GM12878 (cell line): ENCODE measurements around the gene ATP8B1. TPM values are rescaled to one million over a fixed set of nuclear protein-coding genes. Genes with fewer than 3 reads are reported as not detected.
A peak's percentile ranks its signal among the peaks of the same experiment; 100 is the strongest.

Experiments used
- ATAC-seq: fragments of 200-7000 bp; cut with Tn5 transposase; 3 replicates; pipeline ENCODE4 v1.9.1; 2020; ENCODE audit warnings: mild to moderate bottlenecking, moderate library complexity
- BruUV-seq: library from RNA; stranded (reverse); fragments of 400-500 nt; replicated peaks from 2 replicates; lab custom pipeline; 2021; lab: Mats Ljungman, UMichigan
- CTCF ChIA-PET: fragments of 300-600 bp; sonication (Branson Sonifier 250); formaldehyde crosslinking; extraction: SDS; loops from one replicate; lab custom pipeline; 2021; ENCODE audit warnings: inconsistent platforms; lab: Yijun Ruan, JAX
- POLR2A ChIA-PET: fragments of 350-600 bp; formaldehyde crosslinking; extraction: SDS; loops from one replicate; lab custom pipeline; 2021; ENCODE audit warnings: inconsistent platforms; lab: Charles Lee
- RAD21 ChIA-PET: fragments of 300-600 bp; sonication (Branson Sonifier 250); formaldehyde crosslinking; loops from one replicate; lab custom pipeline; 2023; ENCODE audit warnings: antibody characterized with exemption; ENCODE audit not compliant: unreplicated experiment; lab: Charles Lee
- SMC1A ChIA-PET: fragments of 300-600 bp; sonication (Branson Sonifier 250); formaldehyde crosslinking; loops from one replicate; lab custom pipeline; 2023; ENCODE audit not compliant: unreplicated experiment, uncharacterized antibody; lab: Charles Lee
- DNase-seq: peaks from one replicate; pipeline ENCODE4 v3.0.0-alpha.2; 2011; ENCODE audit warnings: low read depth, low spot score
- FAIRE-seq: peaks from 3 replicates; lab custom pipeline; 2011; peaks lifted over from hg19 to GRCh38; lab: Jason Lieb, UNC
- H2AFZ ChIP-seq: 2 replicates; pipeline ENCODE4 v1.6.0; 2011; ENCODE audit warnings: low read depth, low read length, control low read depth; ENCODE audit not compliant: control insufficient read depth
- H3K27ac ChIP-seq: 2 replicates; pipeline ENCODE4 v1.5.1; 2011; ENCODE audit warnings: control low read depth; ENCODE audit not compliant: control insufficient read depth, insufficient read depth
- H3K27me3 ChIP-seq, 2 experiments: replicated peaks in 1 of 2; 2 replicates each; pipeline versions ENCODE4 v1.6.0 to v1.6.1; 2011; ENCODE audit warnings: low read length in 1 of 2; ENCODE audit not compliant: control insufficient read depth in 2 of 2, insufficient read depth in 2 of 2
- H3K36me3 ChIP-seq, 2 experiments: 2 replicates each; pipeline ENCODE4 v1.5.1; 2011; ENCODE audit warnings: low read length in 1 of 2; ENCODE audit not compliant: control insufficient read depth in 2 of 2, insufficient read depth in 2 of 2
- H3K4me1 ChIP-seq: 2 replicates; pipeline ENCODE4 v1.6.1; 2011; ENCODE audit warnings: mild to moderate bottlenecking, low read length, moderate library complexity, mixed read lengths; ENCODE audit not compliant: control insufficient read depth, insufficient read depth
- H3K4me2 ChIP-seq: 2 replicates; pipeline ENCODE4 v1.6.0; 2011; ENCODE audit warnings: control low read depth; ENCODE audit not compliant: control insufficient read depth, insufficient read depth
- H3K4me3 ChIP-seq: fragments of 200-600 bp; sonication (generic); 2 replicates; pipeline ENCODE4 v1.5.1; 2016
- H3K79me2 ChIP-seq: 2 replicates; pipeline ENCODE4 v1.6.0; 2011; ENCODE audit warnings: low read length; ENCODE audit not compliant: control insufficient read depth, insufficient read depth
- H3K9ac ChIP-seq: 2 replicates; pipeline ENCODE4 v1.8.0; 2011; ENCODE audit warnings: low read length, control low read depth, mixed read lengths; ENCODE audit not compliant: control insufficient read depth, insufficient read depth
- H3K9me3 ChIP-seq: replicated peaks from 3 replicates; pipeline ENCODE4 v1.5.1; 2011; ENCODE audit warnings: mild to moderate bottlenecking, low read length; ENCODE audit not compliant: control insufficient read depth, insufficient read depth
- H4K20me1 ChIP-seq: 2 replicates; pipeline ENCODE4 v1.6.0; 2011; ENCODE audit not compliant: control insufficient read depth, insufficient read depth
- ASH2L ChIP-seq: fragments of 300-600, 200-600 bp; sonication (generic); IDR thresholded peaks from 2 replicates; pipeline ENCODE4 v1.6.1; 2017; ENCODE audit warnings: low read depth, mild to moderate bottlenecking, borderline replicate concordance
- ATF7 ChIP-seq: fragments of 450-650 bp; IDR thresholded peaks from 2 replicates; pipeline ENCODE4 v1.6.1; 2016; ENCODE audit warnings: low read depth, mild to moderate bottlenecking
- CREB1 ChIP-seq: IDR thresholded peaks from 2 replicates; pipeline ENCODE4 v1.6.1; 2012; ENCODE audit warnings: low read depth, mild to moderate bottlenecking, inconsistent platforms
- EGR1 ChIP-seq, 2 experiments: IDR thresholded peaks; 1 replicate in 1 of 2; 2 replicates in 1 of 2; pipeline ENCODE4 v1.6.1; 2011 to 2012; ENCODE audit warnings: low read depth in 2 of 2, low read length in 2 of 2, borderline replicate concordance in 1 of 2, mild to moderate bottlenecking in 1 of 2, moderate library complexity in 1 of 2
- ESRRA ChIP-seq: IDR thresholded peaks from 2 replicates; pipeline ENCODE4 v1.6.1; 2012; ENCODE audit warnings: mild to moderate bottlenecking, low read length, improper control_type of control experiment
- EZH2 ChIP-seq: IDR thresholded peaks from 2 replicates; pipeline ENCODE4 v1.6.1; 2012; ENCODE audit warnings: low read depth, mild to moderate bottlenecking, control low read depth, inconsistent platforms, low read length, borderline replicate concordance; ENCODE audit not compliant: control insufficient read depth
- GABPA ChIP-seq: IDR thresholded peaks from 2 replicates; pipeline ENCODE4 v1.6.1; 2014; ENCODE audit warnings: antibody characterized with exemption, low read depth, mild to moderate bottlenecking, inconsistent platforms
- HCFC1 ChIP-seq: fragments of 150-350 bp; IDR thresholded peaks from 2 replicates; pipeline ENCODE4 v1.6.1; 2014; ENCODE audit warnings: low read length
- IKZF1 ChIP-seq: fragments of 450-650 bp; conservative IDR thresholded peaks from 2 replicates; pipeline ENCODE4 v1.6.1; 2017; ENCODE audit warnings: antibody characterized with exemption, mild to moderate bottlenecking
- JUNB ChIP-seq: IDR thresholded peaks from 2 replicates; pipeline ENCODE4 v1.6.1; 2016; ENCODE audit warnings: antibody characterized with exemption, mild to moderate bottlenecking
- KAT2A ChIP-seq: conservative IDR thresholded peaks from 2 replicates; pipeline ENCODE4 v1.6.1; 2011; ENCODE audit warnings: low read depth, low read length; ENCODE audit not compliant: control insufficient read depth
- KLF5 ChIP-seq: fragments of 450-650 bp; IDR thresholded peaks from 2 replicates; pipeline ENCODE4 v1.6.1; 2014; ENCODE audit warnings: mild to moderate bottlenecking; ENCODE audit not compliant: partially characterized antibody
- MEF2A ChIP-seq: IDR thresholded peaks from 2 replicates; pipeline ENCODE4 v1.6.1; 2011; ENCODE audit warnings: low read depth, mild to moderate bottlenecking, low read length, moderate library complexity; ENCODE audit not compliant: insufficient read depth
- MTA2 ChIP-seq: fragments of 450-650 bp; IDR thresholded peaks from 2 replicates; pipeline ENCODE4 v1.6.1; 2016; ENCODE audit warnings: low read depth, mild to moderate bottlenecking, moderate library complexity
- MTA3 ChIP-seq: IDR thresholded peaks from 2 replicates; pipeline ENCODE4 v1.6.1; 2012; ENCODE audit warnings: low read length, inconsistent platforms, borderline replicate concordance
- NFIC ChIP-seq: IDR thresholded peaks from 2 replicates; pipeline ENCODE4 v1.6.1; 2012; ENCODE audit warnings: low read depth, mild to moderate bottlenecking, inconsistent platforms, low read length, moderate library complexity
- POLR2AphosphoS5 ChIP-seq: IDR thresholded peaks from 2 replicates; pipeline ENCODE4 v1.6.1; 2011; ENCODE audit warnings: mild to moderate bottlenecking, low read length, inconsistent platforms
- RUNX3 ChIP-seq: IDR thresholded peaks from 2 replicates; pipeline ENCODE4 v1.6.1; 2012; ENCODE audit warnings: low read length, inconsistent platforms
- SMAD1 ChIP-seq: fragments of 450-650 bp; IDR thresholded peaks from 2 replicates; pipeline ENCODE4 v1.6.1; 2018; ENCODE audit warnings: mild to moderate bottlenecking, low read depth; ENCODE audit not compliant: partially characterized antibody
- SMARCA5 ChIP-seq: fragments of 450-650 bp; IDR thresholded peaks from 2 replicates; pipeline ENCODE4 v1.6.1; 2017; ENCODE audit warnings: mild to moderate bottlenecking
- SMC3 ChIP-seq: IDR thresholded peaks from 2 replicates; pipeline ENCODE4 v1.6.1; 2011; ENCODE audit warnings: low read length, improper control_type of control experiment, borderline replicate concordance
- SPI1 ChIP-seq: IDR thresholded peaks from 2 replicates; pipeline ENCODE4 v1.6.1; 2011; ENCODE audit warnings: low read depth, mild to moderate bottlenecking, low read length, moderate library complexity, borderline replicate concordance; ENCODE audit not compliant: insufficient read depth
- TCF7 ChIP-seq: IDR thresholded peaks from 2 replicates; pipeline ENCODE4 v1.6.1; 2014; ENCODE audit warnings: antibody characterized with exemption, borderline replicate concordance
- ZNF217 ChIP-seq: fragments of 450-650 bp; IDR thresholded peaks from 2 replicates; pipeline ENCODE4 v1.6.1; 2017; ENCODE audit warnings: antibody characterized with exemption, mild to moderate bottlenecking
- WGBS: methylation state at CpG from one replicate; pipeline ENCODE4 v1.1.6; 2016; ENCODE audit warnings: low lambda C conversion rate; ENCODE audit not compliant: insufficient replicate concordance, insufficient coverage; ENCODE audit errors: missing lambda C conversion rate; 5-methylcytosine and 5-hydroxymethylcytosine counted together
- in situ Hi-C: fragments of 300-500 bp; cut with MboI; formaldehyde crosslinking; loops from 9 replicates; pipeline ENCODE4 v1.14.3; 2018; ENCODE audit warnings: mixed read lengths
- intact Hi-C: fragments of 100-400 bp; cut with micrococcal nuclease; formaldehyde crosslinking; loops from one replicate; pipeline ENCODE4 v1.14.2; 2022; ENCODE audit not compliant: unreplicated experiment
- polyA plus RNA-seq, 11 experiments: library from polyadenylated mRNA; depleted of rRNA in 4 of 11; unstranded in 6 of 11; stranded (reverse) in 5 of 11; fragments of >200 nt; fragmentation: Nextera tagmentation in 4 of 11; fragmentation: Illumina TruSeq in 1 of 11; extraction: Ambion mirVana in 4 of 11; extraction: Trizol in 1 of 11; gene quantifications; 1 replicate in 1 of 11; 2 replicates in 10 of 11; pipeline versions ENCODE4 v1.2.1 to v1.2.3, GENCODE V29; 2011 to 2016; ENCODE audit warnings: inconsistent platforms in 2 of 11, missing spikeins in 2 of 11, low read depth in 1 of 11
- total RNA-seq, 4 experiments: library from RNA; depleted of rRNA in 3 of 4; stranded (reverse); fragments of >200 nt in 3 of 4; fragmentation: Illumina TruSeq in 1 of 4; extraction: Trizol in 1 of 4; gene quantifications; 2 replicates each; pipeline versions ENCODE4 v1.2.1 to v1.2.3, GENCODE V29; 2013 to 2021
- TF ChIP-seq, protein P1 (sequence below): IDR thresholded peaks from 2 replicates; pipeline ENCODE4 v1.6.1; 2012; ENCODE audit warnings: low read depth, low read length, improper control_type of control experiment
- TF ChIP-seq, protein P2 (sequence below): IDR thresholded peaks from 2 replicates; pipeline ENCODE4 v1.6.1; 2012; ENCODE audit warnings: low read depth, low read length, improper control_type of control experiment

ATP8B1 gene
- total and polyA plus RNA-seq, 10 of the 15 experiments (the other 5 are each of a cell fraction or from before 2014, with no cell fraction given), result 0.03 to 0.37 (median 0.11) TPM

DNA sequence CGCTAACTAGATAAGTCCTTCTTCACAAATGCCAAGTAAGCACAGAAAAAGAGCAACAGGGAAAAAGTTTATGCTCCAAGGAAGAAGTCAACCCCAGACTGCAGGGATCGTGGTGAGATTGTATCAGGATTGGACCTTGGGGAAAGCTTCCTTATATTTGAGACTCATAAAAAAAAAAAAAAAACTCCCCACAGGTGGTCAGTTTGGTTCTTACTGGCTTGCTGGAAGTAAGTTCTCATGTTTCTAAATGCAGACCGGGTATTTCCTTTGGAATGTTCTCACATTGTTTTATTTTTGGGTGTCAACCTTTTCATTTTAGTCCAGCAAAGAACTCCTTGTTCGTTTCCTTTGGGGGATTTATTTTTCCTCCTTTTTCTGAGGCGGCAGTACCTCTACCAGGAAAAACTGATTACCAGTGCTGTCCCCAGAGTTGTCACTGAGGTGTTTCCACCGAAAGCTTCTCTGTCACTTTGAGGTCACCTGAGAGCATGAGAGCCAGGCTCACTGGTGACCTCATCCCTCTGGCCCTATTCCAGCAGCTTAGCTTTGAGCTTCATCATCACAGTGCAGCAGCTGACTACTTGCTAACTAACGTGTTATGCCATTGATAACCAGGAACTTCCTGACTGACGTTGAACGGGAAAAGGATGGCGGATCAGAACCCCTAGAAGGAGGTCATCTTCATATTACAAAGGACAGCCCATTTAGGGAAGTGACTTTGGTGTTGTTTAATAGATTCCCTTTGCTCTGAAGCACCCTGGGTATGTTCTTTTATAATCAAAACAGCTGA, 16.8 kb upstream of the ATP8B1 start:
- Histone ChIP-seq H3K79me2 (no peaks in the 10 kb centered on the region), H3K36me3 (no peaks in the 10 kb centered on the region), H3K27me3 (peaks cover 0 to 3% of the 10 kb centered on the region in 2 experiments; a peak in 1 of 4 replicates), H3K4me1 (peaks cover 4% of the 10 kb centered on the region; the same call in 1 of the 2 replicates), H3K4me3 (no peak overlapping the region), H4K20me1 (no peaks in the 10 kb centered on the region), H3K4me2 (peak overlapping the region; percentile 59), H3K9me3 (no peaks in the 10 kb centered on the region; the same call in 2 of the 3 replicates), H2AFZ (no peak overlapping the region), H3K27ac (no peak overlapping the region), H3K9ac (no peak overlapping the region)
- peak; percentile 89 for ATAC-seq
- ChIA-PET RAD21 (no interaction called here), SMC1A (interaction anchor here (1.4 kb wide), 1 partner anchor 8 kb away, joined by 4 read pairs; no protein-coding TSS in a partner anchor), POLR2A (no interaction called here), CTCF (no interaction called here)
- WGBS, result 24% methylated on average over 10 of the region's 10 CpGs
- FAIRE-seq, result peak; percentile 56
- intact Hi-C loops (no loop called here), in situ Hi-C loops (no loop called here)
- DNase-seq, result no peak
- BruUV-seq, result no TSS peak
- TF ChIP-seq POLR2AphosphoS5, result no peak
- TF ChIP-seq JUNB, result 0 out of 2 replicates have a peak, but pooled peaks have one; percentile 26
- TF ChIP-seq EZH2, result no peak
- peak; percentile 41; the same call in 1 of the 2 replicates for TF ChIP-seq RUNX3
- TF ChIP-seq, protein P1, sequence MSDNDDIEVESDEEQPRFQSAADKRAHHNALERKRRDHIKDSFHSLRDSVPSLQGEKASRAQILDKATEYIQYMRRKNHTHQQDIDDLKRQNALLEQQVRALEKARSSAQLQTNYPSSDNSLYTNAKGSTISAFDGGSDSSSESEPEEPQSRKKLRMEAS, result no peak
- peak; percentile 47; the same call in 1 of the 2 replicates for TF ChIP-seq NFIC
- no peak for TF ChIP-seq SMAD1
- no peak for TF ChIP-seq SMC3
- no peak for TF ChIP-seq HCFC1
- TF ChIP-seq ATF7, result peak; percentile 66; the same call in 1 of the 2 replicates
- no peak for TF ChIP-seq TCF7
- no peak for TF ChIP-seq KLF5
- peak; percentile 6; the same call in 1 of the 2 replicates for TF ChIP-seq SPI1
- no peak for TF ChIP-seq MEF2A
- TF ChIP-seq EGR1 (IDR thresholded peaks at IDR 0.05; ENCODE audit: borderline replicate concordance in 1 of 2, low read depth in 2 of 2, low read length in 2 of 2), result no peak
- no peak for TF ChIP-seq GABPA
- peak; percentile 73 for TF ChIP-seq CREB1
- no peak for TF ChIP-seq KAT2A
- TF ChIP-seq, protein P2, sequence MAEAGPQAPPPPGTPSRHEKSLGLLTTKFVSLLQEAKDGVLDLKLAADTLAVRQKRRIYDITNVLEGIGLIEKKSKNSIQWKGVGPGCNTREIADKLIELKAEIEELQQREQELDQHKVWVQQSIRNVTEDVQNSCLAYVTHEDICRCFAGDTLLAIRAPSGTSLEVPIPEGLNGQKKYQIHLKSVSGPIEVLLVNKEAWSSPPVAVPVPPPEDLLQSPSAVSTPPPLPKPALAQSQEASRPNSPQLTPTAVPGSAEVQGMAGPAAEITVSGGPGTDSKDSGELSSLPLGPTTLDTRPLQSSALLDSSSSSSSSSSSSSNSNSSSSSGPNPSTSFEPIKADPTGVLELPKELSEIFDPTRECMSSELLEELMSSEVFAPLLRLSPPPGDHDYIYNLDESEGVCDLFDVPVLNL, result no peak
- TF ChIP-seq ESRRA, result no peak
- TF ChIP-seq SMARCA5, result no peak
- TF ChIP-seq ZNF217, result no peak
- TF ChIP-seq IKZF1, result 0 out of 2 replicates have a peak, but pooled peaks have one; percentile 21
- TF ChIP-seq MTA2, result no peak
- TF ChIP-seq MTA3, result no peak
- TF ChIP-seq ASH2L, result no peak
